Mesangial cell (primary cell): ENCODE measurements around the gene FBXO28. TPM values are rescaled to one million over a fixed set of nuclear protein-coding genes. Genes with fewer than 3 reads are reported as not detected.

Experiments
- total RNA-seq: library from RNA; depleted of rRNA; stranded (reverse); fragments of >200 nt; gene quantifications from 2 replicates; pipeline ENCODE4 v1.2.3, GENCODE V29; 2015

Gene FBXO28
- 25.1 and 25.5 TPM in 2 replicates for total RNA-seq

GRCh38 chr1:224113918-224114786 is at the start of gene FBXO28:
Gene FBXO28 (plus strand): TSS chr1:224114111. CDS start chr1:224114130, 19 bp downstream.

GRCh38 chr1:224182866-224183590 is 69.1 kb downstream of the FBXO28 start, which contains the start of gene DEGS1:
Gene DEGS1 (plus strand): TSS chr1:224183240. CDS start chr1:224183337, 97 bp downstream.

Other genes starting within 250 kb of the FBXO28 start
- 91.0 and 109 TPM in 2 replicates for gene DEGS1, start 69.1 kb downstream of the FBXO28 start, total RNA-seq
- 10.6 and 19.7 TPM in 2 replicates for gene NVL, start 216.1 kb downstream of the FBXO28 start, total RNA-seq
- gene CNIH4, start 242.8 kb downstream of the FBXO28 start, total RNA-seq, result 29.9 and 55.7 TPM in 2 replicates